Mononuclear cell (primary cell): ENCODE data around the gene TRIO. TPM values are rescaled to one million over a fixed set of nuclear protein-coding genes. Genes with fewer than 3 reads are reported as not detected.

ENCODE experiments used
- H3K27me3 ChIP-seq: 2 replicates; pipeline ENCODE4 v1.6.0; 2011; ENCODE audit warnings: low read length, control low read depth; ENCODE audit not compliant: insufficient read depth
- H3K4me1 ChIP-seq: 2 replicates; pipeline ENCODE4 v1.5.1; 2011; ENCODE audit warnings: mild to moderate bottlenecking, low read length, control low read depth; ENCODE audit not compliant: insufficient read depth
- H3K4me3 ChIP-seq: 2 replicates; pipeline ENCODE4 v1.5.1; 2011; ENCODE audit warnings: mild to moderate bottlenecking, low read length, moderate library complexity
- H3K9me3 ChIP-seq: 2 replicates; pipeline ENCODE4 v1.5.1; 2011; ENCODE audit warnings: low read depth, mild to moderate bottlenecking, control low read depth, low read length
- total RNA-seq: library from RNA; depleted of rRNA; stranded (reverse); fragments of >200 nt; gene quantifications from one replicate; pipeline ENCODE4 v1.2.3, GENCODE V29; 2012

The TRIO gene
- total RNA-seq, 1 donor = 48.9 TPM

GRCh38 chr5:14405706-14406553, 262.8 kb downstream of the TRIO start:
- H3K4me3 ChIP-seq = no peak overlapping the region
- no peaks in the 10 kb centered on the region for H3K9me3 ChIP-seq
- no peaks in the 10 kb centered on the region for H3K27me3 ChIP-seq
- H3K4me1 ChIP-seq = no peaks in the 10 kb centered on the region

DNA sequence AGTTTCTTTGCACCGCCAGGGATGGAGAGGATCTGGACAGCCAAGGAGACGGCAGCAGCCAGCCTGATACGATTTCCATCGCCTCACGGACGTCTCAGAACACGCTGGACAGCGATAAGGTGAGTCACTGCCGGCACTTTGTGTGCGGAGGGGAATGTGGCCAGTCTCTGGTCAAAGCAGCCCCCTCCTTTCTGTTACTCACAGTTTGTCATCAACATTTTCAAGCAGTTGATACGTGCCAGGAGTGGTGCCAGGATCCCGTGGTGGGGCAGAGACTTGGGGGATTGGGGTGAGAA, 263.4 kb downstream of the TRIO start:
- Histone ChIP-seq H3K9me3 (no peaks in the 10 kb centered on the region), H3K4me1 (no peaks in the 10 kb centered on the region), H3K4me3 (no peak overlapping the region), H3K27me3 (no peaks in the 10 kb centered on the region)

GRCh38 chr5:14407051-14407450, 263.9 kb downstream of the TRIO start:
- Histone ChIP-seq H3K9me3 (no peaks in the 10 kb centered on the region), H3K27me3 (no peaks in the 10 kb centered on the region), H3K4me3 (no peak overlapping the region), H3K4me1 (no peaks in the 10 kb centered on the region)

- Histone ChIP-seq H3K4me3 (no peak overlapping the region), H3K9me3 (no peaks in the 10 kb centered on the region), H3K4me1 (peaks cover 4% of the 10 kb centered on the region), H3K27me3 (no peaks in the 10 kb centered on the region)
Observed at GRCh38 chr5:14407746-14408175, 264.6 kb downstream of the TRIO start.

GRCh38 chr5:14408969-14409586, 265.9 kb downstream of the TRIO start:
- peaks cover 12% of the 10 kb centered on the region for H3K4me1 ChIP-seq
- H3K9me3 ChIP-seq = no peaks in the 10 kb centered on the region
- no peak overlapping the region for H3K4me3 ChIP-seq
- no peaks in the 10 kb centered on the region for H3K27me3 ChIP-seq

DNA sequence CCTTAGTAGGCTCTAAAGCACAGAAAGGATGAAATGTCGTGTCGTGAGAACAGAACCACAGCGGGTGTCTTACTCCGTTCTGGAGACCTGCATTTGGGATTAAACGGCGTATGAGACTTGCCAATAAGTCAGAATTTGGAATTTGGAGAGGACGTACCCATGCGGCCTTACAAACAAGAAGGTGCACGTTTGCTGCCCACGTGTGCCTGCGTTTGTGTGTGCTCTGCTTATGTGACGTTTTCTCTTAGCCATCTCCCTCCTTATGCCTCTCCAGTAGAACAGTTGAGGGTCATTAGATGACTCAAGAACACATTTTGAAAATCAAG, 266.9 kb downstream of the TRIO start:
- Histone ChIP-seq H3K4me3 (no peak overlapping the region), H3K27me3 (no peaks in the 10 kb centered on the region), H3K4me1 (peaks cover 19% of the 10 kb centered on the region), H3K9me3 (no peaks in the 10 kb centered on the region)

DNA sequence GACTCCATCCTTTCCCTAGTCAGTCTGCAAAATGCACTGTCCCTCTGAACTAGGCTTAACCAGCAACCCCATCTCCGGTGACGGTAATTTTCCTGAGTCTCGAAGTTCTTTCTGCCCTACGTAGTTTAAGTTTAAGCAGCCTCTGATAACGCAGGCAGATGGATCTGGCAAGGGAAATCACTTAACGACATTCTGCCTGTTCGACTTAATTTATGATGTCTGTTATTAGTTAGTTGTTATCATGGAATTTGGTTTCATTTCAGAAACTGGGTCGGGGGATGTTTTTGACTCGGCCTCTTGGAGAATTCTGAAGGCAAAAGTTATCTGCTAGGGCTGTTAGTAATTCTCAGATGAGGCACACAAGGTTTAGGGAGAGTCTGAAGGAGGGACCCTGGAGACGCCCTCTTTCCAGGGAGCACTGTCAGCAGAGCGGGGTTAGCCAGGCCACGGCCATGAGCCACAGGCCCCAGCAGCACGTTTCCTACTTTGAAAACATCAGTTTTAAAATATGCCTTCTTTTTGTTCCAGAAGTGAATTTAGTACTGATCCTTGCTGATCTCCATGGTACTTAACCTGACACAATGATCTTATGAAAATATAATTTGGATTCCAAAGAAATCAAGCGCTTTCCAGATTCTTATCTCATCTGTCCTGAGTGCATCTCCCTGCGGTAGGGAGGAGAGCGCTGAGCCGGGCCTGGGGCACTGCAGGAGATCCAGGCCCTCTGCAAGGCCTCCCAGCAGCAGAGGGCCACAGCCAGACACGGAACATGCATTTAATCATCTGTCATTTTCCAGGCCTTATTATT, 267.5 kb downstream of the TRIO start:
- Histone ChIP-seq H3K4me1 (peaks cover 19% of the 10 kb centered on the region), H3K4me3 (no peak overlapping the region), H3K9me3 (no peaks in the 10 kb centered on the region), H3K27me3 (no peaks in the 10 kb centered on the region)

- peaks cover 19% of the 10 kb centered on the region for H3K4me1 ChIP-seq
- H3K27me3 ChIP-seq = no peaks in the 10 kb centered on the region
- no peaks in the 10 kb centered on the region for H3K9me3 ChIP-seq
Observed at GRCh38 chr5:14411216-14411615, 268.1 kb downstream of the TRIO start.

DNA sequence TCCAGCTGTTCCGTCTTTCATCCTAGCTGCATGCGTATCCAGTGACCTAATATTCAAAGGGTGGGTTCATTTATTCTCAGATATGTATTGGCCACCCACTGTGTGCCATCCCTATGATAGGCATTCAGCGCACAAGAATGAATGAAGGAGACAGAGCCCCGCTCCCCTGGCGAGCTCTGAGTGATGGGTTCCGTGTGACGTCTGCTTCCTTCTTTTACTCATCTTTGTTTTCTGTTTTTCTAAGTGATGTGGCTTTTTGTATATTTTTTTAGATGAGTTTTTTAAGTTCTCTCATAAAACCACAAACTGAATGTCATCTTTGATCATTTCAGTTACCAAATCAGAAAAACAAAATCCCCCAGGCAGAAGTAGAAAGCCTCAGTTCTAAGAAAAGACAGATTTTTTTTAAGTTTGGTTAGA, 270.2 kb downstream of the TRIO start:
- Histone ChIP-seq H3K4me3 (no peak overlapping the region), H3K4me1 (peaks cover 19% of the 10 kb centered on the region), H3K9me3 (no peaks in the 10 kb centered on the region)

More at GRCh38 chr5:14411216-14411615, 268.1 kb downstream of the TRIO start:
- no peak overlapping the region for H3K4me3 ChIP-seq

DNA sequence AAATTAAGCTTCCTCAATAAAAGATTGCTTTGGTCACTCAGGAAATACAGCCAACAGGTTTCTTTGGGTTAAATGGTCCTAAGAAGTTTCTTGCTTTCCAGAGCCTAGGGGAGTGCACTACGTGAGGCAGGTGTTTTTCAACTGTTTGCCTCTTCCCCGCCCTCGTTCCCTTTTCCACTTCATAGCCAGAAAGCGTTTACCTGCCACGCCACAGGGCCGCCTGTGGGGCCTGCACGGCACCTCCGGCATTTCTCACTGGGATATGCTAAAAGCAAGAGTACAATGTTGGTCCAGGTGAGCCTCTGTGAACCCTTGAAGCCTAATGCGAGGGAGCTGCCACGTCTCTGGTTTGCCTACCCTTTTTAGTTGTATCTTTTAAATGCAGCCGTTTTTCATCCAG, 270.9 kb downstream of the TRIO start:
- peaks cover 19% of the 10 kb centered on the region for H3K4me1 ChIP-seq
- no peaks in the 10 kb centered on the region for H3K9me3 ChIP-seq
- H3K27me3 ChIP-seq = no peaks in the 10 kb centered on the region
- H3K4me3 ChIP-seq = no peak overlapping the region

More for the DNA sequence above, 270.2 kb downstream of the TRIO start:
- no peaks in the 10 kb centered on the region for H3K27me3 ChIP-seq

DNA sequence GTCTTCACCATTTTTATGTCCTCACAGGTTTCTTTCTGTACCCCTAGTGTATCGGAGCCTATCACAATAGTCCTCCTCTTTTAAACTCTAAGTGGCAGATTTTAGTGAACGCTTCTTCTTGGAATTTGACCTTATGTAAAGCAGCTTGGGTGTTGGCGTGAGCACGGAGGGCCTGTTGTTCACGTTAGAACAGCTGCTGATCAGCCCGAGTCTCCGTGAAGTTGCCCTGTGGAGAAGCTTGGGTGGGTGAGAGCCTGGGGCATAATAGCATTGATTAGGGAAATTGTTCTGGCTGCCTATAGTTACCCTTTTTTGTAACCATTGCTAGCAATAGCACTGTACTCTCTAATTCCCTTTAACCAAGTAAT, 271.5 kb downstream of the TRIO start:
- H3K9me3 ChIP-seq = no peaks in the 10 kb centered on the region
- no peaks in the 10 kb centered on the region for H3K27me3 ChIP-seq
- H3K4me1 ChIP-seq = peaks cover 19% of the 10 kb centered on the region
- no peak overlapping the region for H3K4me3 ChIP-seq

DNA sequence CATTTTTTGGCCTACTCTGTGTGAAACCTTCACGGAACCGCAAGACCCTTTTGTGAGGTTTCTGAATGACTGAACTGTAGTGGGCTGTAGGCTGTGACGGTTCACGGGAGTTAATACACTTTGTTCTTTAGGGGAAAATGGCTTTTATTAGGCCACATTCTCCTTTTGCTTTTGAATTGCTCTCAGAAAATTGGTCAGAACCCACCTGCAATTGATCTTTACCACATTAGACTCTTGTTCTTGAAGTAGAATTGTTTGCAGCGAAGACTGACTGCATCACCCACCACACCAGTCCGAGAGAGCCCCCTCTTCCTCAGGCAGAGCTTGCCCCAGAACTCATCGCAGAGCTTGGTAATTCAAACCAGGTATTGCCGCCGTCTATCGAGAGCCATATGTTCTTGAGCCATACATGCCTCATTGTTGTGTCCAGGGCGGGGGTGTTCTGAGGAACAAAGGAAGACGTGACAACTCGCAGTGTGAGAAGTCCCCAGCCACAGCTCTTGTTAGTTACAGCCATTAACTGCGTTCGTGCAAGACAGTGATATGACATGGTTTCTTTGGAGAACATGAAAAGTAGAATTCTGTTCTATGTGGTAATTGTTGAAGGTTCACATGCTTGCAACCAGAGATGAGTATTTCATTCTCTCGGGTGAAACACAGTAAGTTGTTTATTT, 272.0 kb downstream of the TRIO start:
- no peaks in the 10 kb centered on the region for H3K9me3 ChIP-seq
- H3K27me3 ChIP-seq = no peaks in the 10 kb centered on the region
- no peak overlapping the region for H3K4me3 ChIP-seq
- H3K4me1 ChIP-seq = peaks cover 19% of the 10 kb centered on the region

GRCh38 chr5:14415698-14416074, 272.5 kb downstream of the TRIO start:
- peaks cover 19% of the 10 kb centered on the region for H3K4me1 ChIP-seq
- no peaks in the 10 kb centered on the region for H3K9me3 ChIP-seq
- no peaks in the 10 kb centered on the region for H3K27me3 ChIP-seq
- H3K4me3 ChIP-seq = no peak overlapping the region

- H3K4me3 ChIP-seq = no peak overlapping the region
- no peaks in the 10 kb centered on the region for H3K27me3 ChIP-seq
- peaks cover 19% of the 10 kb centered on the region for H3K4me1 ChIP-seq
- H3K9me3 ChIP-seq = no peaks in the 10 kb centered on the region
Observed at GRCh38 chr5:14416621-14417275, 273.6 kb downstream of the TRIO start.
